Stimulated activated effector memory CD8-positive, alpha-beta T cell treated with anti-CD3 and anti-CD28 coated beads, Interleukin-12 subunit alpha, Interleukin-12 subunit beta, amount 100 ng/mL, for 72 hours (primary cell): ENCODE results near the gene RYR2.

ENCODE experiments used
- ATAC-seq: fragments of 150-1000 bp; cut with Tn5 transposase; 2 replicates; pipeline ENCODE4 v1.10.0; 2021
- DNase-seq, 2 donors: peaks; one replicate each; pipeline ENCODE4 v3.0.0; 2021 to 2022; ENCODE audit warnings: low spot score in 2 of 2
- H3K27ac Mint-ChIP-seq: one replicate; pipeline ENCODE4 v1.8.0; 2022; ENCODE audit warnings: mild to moderate bottlenecking, mixed read lengths
- H3K36me3 Mint-ChIP-seq: one replicate; pipeline ENCODE4 v1.8.0; 2022; ENCODE audit warnings: mild to moderate bottlenecking, mixed read lengths
- H3K4me1 Mint-ChIP-seq: one replicate; pipeline ENCODE4 v1.8.0; 2022; ENCODE audit warnings: mixed read lengths
- H3K4me3 Mint-ChIP-seq: one replicate; pipeline ENCODE4 v1.8.0; 2022; ENCODE audit warnings: mild to moderate bottlenecking, mixed read lengths
- H3K9me3 Mint-ChIP-seq: one replicate; pipeline ENCODE4 v1.8.0; 2022; ENCODE audit warnings: mixed read lengths

The RYR2 gene

DNA sequence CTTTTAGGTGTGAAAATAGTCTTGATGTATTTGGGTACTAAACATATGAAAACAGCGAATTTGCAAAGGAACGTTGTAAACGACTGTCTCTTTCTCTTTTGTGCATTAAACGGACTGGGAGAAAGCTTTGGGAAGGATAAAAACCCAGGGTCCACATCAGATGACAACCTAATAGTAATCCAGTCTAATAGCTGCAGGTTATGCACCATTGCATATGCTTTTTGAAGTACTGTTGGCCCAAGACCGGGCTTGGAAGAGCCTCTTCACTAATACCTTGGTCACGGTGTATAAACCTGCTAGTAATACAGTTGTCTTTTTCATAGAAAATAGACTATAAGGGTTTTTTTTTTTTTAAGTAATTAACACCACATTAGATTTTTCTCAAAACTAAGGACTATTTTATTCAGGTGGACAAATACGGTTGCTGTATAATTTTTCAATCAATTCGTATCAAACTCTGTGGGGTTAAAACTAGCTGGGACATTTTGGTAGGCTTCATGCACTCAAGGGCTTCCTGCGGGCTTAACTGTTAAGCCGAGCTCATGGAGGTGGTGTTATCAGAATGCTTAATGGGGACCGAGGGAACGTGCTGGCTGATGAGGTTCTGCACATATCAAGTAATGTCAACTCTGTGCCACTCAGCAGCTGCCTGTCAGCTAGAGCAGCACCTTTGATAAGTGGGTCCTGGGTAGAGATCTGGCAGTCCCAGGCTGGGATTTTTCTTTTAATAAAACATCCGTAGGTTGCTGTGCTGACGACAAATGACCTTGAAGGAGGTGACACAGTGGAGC lies 2.1 kb downstream of the RYR2 start:
- H3K4me1 Mint-ChIP-seq, result peaks cover 10% of the 10 kb centered on the region
- H3K4me3 Mint-ChIP-seq, result no peak overlapping the region
- DNase-seq (no peak), ATAC-seq (no peak)
- no peaks in the 10 kb centered on the region for H3K9me3 Mint-ChIP-seq
- H3K27ac Mint-ChIP-seq, result no peak overlapping the region
- H3K36me3 Mint-ChIP-seq, result no peaks in the 10 kb centered on the region

DNA sequence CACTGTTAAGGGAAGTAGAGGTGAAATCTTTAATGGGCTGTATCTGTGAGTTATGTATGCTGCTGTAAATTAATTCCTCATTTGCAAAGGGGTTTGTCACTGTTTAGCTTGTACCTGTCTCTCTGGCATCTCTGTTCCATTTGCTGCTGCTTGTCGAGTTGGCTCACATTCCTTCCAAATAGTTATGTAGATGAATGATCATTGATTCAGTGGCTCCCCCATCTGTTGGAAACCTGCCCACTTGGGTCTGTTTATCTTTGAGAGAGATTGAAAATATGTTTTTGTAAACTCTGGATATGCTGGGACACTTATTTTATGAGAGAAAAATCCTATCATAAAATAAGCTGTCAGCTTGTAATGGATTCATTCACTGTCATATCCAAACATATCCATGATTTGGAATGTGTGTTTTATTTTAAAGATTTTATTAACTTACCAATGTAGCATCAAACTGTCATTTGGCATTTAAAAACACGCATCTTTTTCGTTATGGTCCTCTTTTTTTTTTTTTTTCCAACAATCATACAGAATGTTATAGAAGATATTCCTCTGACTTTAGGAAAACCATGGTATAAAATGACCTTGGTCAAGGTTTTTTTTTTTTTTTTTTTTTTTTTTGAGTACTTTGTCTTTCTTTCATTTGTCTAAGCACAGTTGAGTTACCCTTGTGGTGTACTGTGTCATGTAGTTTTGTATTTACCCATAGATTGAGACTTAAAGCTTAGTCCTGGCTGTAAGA lies 3.5 kb downstream of the RYR2 start:
- ATAC-seq (no peak), DNase-seq (no peak)
- Mint-ChIP-seq H3K27ac (no peak overlapping the region), H3K9me3 (no peaks in the 10 kb centered on the region), H3K4me3 (no peak overlapping the region), H3K4me1 (peaks cover 10% of the 10 kb centered on the region), H3K36me3 (no peaks in the 10 kb centered on the region)

DNA sequence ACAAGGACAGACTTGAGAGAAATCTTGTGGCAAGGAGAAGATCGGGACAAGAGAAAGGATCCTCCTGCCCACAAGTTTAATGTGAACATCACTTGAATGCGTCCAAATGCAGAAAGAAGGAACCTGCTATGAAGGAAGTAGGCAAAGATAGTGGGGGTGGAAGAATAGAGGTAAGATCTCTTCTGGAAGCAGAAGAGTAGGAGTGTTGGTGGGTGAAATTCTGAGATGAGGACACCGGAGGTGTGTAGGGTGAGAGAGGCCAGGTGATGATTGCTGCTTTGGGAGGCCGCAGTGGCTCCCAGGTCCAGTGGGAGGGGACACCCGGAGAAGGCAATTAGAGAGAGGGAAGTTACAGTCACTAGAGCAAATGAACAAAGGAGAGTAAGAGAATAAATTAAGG lies 6.8 kb downstream of the RYR2 start:
- DNase-seq (no peak), ATAC-seq (no peak)
- Mint-ChIP-seq H3K4me3 (no peak overlapping the region), H3K4me1 (no peaks in the 10 kb centered on the region), H3K27ac (no peak overlapping the region), H3K36me3 (no peaks in the 10 kb centered on the region), H3K9me3 (no peaks in the 10 kb centered on the region)

DNA sequence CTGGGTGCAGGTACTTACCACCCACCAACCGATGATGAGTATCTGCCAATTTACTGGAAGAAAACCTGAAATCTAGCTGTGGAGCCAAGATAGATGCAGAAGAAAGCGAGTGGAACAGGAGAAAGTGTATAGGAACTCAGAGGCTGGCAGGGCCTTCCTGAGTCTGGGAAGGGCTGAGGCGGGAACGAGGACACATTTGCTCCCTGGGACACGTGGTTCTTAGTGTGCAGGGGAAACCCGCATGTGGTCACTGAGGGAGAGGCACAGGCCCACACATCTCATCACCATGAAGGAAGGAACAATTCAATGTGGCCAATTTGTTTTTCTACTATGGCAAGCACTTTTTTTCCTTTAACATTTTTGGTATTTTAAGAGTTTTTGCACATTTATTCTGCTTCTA lies 8.2 kb downstream of the RYR2 start:
- ATAC-seq, result no peak
- Mint-ChIP-seq H3K9me3 (no peaks in the 10 kb centered on the region), H3K36me3 (no peaks in the 10 kb centered on the region), H3K27ac (no peak overlapping the region), H3K4me3 (no peak overlapping the region), H3K4me1 (no peaks in the 10 kb centered on the region)
- no peak for DNase-seq

DNA sequence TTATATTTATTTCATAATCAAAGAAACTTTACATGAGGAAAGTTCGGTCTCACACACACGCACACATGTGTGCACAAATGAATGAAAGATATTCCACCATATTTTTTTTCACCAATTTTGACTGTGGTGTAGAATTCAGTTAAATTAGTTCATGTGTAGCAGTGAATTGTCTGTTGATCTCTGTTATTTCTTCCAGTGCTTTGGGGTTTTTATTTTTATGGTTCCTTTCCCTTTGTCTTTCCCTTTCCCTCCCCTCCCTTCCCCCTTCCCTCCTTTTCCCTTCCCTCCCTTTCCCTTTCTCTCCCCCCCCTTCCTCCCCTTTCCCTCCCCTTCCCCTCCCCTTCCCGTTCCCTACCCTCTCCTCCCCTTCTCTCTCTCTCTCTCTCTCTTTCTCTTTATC lies 8.9 kb downstream of the RYR2 start:
- Mint-ChIP-seq H3K4me1 (no peaks in the 10 kb centered on the region), H3K9me3 (no peaks in the 10 kb centered on the region), H3K4me3 (no peak overlapping the region), H3K36me3 (no peaks in the 10 kb centered on the region), H3K27ac (no peak overlapping the region)
- DNase-seq, result no peak
- no peak for ATAC-seq

DNA sequence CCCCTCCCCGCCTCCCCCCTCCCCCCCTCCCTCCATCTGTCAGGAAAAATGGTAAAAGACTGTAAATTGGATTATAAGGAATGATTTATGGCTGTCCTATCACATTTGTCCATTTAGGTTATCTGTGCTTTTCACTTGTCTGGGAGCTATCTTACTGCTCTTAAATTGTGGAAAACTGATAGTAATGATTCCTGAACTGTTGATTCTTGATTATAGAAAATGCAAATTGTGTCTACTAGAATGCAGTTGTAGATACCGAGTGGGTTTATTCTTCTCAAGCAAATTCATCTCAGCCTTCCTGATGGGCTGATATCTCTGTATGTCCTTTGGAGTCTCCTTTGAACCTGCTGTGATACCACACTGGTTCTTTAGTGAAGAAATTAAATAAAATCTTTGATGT lies 12.3 kb downstream of the RYR2 start:
- no peaks in the 10 kb centered on the region for H3K4me1 Mint-ChIP-seq
- no peak for ATAC-seq
- H3K27ac Mint-ChIP-seq, result no peak overlapping the region

DNA sequence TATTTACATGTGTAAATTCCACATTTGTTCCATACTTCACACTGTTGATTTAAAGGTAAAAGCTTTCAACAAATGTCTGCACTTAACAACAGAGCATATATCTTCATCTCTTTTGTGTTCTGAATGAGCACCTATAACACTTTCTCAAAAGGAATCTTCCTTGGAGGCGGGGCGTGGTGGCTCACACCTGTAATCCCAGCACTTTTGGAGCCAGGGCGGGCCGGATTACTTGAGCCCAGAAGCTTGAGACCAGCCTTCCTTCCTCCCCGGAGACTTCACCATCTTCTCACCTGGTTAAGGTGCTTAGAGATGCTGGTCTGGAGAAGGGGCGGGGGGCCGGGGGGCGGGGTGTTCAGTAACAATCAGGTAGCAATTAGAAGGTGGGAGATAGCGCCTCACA lies 16.5 kb downstream of the RYR2 start:
- Mint-ChIP-seq H3K27ac (no peak overlapping the region), H3K4me3 (no peak overlapping the region), H3K4me1 (no peaks in the 10 kb centered on the region), H3K36me3 (no peaks in the 10 kb centered on the region), H3K9me3 (no peaks in the 10 kb centered on the region)
- DNase-seq (no peak), ATAC-seq (no peak)

More for the DNA sequence above, 12.3 kb downstream of the RYR2 start:
- DNase-seq, result no peak
- H3K4me3 Mint-ChIP-seq, result no peak overlapping the region
- no peaks in the 10 kb centered on the region for H3K9me3 Mint-ChIP-seq
- no peaks in the 10 kb centered on the region for H3K36me3 Mint-ChIP-seq

DNA sequence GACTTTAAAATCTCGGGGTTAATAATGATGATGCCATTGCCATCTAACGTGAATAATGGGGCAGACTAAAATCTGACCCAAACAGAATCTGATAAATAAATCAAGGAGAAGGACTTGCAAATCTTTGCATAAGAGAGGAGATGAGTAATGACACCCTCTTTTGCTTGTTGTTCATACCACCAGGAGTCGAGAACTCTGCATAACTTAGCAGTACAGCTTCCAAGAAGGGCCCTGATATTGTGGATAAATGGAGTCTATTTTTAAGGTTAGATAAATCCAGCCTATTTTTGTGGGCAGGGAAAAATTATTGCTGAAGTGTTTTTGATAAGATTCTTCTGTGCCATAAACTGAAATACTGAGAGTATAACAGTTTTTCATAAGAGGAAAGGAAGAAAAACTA lies 17.3 kb downstream of the RYR2 start:
- H3K4me1 Mint-ChIP-seq, result no peaks in the 10 kb centered on the region
- H3K27ac Mint-ChIP-seq, result no peak overlapping the region
- ATAC-seq, result no peak
- no peak overlapping the region for H3K4me3 Mint-ChIP-seq
- no peaks in the 10 kb centered on the region for H3K36me3 Mint-ChIP-seq
- DNase-seq, result no peak
- H3K9me3 Mint-ChIP-seq, result no peaks in the 10 kb centered on the region

DNA sequence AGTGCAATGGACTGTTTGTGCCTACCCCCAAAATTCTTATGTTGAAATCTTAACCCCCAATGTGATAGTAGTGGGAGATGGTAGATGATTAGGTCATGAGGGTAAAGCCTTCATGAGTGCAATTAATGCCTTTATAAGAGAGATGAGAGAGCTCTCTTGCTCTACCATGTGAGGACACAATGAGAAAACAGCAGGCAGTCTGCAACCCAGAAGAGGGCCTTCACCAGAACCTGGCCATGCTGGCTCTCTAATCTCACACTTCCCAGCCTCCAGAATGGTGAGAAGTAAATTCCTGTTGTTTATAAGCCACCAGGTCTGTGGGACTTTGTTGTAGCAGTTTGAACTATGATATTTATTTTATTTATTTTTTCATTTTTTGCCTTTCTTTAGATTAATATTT lies 21.0 kb downstream of the RYR2 start:
- H3K36me3 Mint-ChIP-seq, result no peaks in the 10 kb centered on the region
- no peak for ATAC-seq
- no peaks in the 10 kb centered on the region for H3K4me1 Mint-ChIP-seq
- H3K4me3 Mint-ChIP-seq, result no peak overlapping the region
- no peak overlapping the region for H3K27ac Mint-ChIP-seq
- H3K9me3 Mint-ChIP-seq, result no peaks in the 10 kb centered on the region
- DNase-seq, result no peak

DNA sequence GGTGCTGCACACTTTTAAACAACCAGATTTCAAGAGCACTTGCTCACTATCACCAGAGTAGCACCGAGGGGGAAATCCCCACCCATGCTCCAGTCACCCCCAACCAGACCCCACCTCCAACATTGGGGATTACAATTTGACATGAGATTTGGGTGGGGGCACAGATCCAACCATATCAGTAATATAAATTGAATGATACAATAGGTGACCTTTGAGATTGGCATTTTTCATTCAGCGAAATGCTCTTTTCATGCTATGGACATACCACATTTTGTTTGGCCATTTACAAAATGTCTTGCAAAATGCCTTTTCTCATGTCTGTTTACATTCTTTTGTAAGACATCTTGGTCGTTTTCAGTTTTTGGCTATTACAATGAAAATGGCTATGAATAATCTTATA lies 23.9 kb downstream of the RYR2 start:
- no peak overlapping the region for H3K27ac Mint-ChIP-seq

DNA sequence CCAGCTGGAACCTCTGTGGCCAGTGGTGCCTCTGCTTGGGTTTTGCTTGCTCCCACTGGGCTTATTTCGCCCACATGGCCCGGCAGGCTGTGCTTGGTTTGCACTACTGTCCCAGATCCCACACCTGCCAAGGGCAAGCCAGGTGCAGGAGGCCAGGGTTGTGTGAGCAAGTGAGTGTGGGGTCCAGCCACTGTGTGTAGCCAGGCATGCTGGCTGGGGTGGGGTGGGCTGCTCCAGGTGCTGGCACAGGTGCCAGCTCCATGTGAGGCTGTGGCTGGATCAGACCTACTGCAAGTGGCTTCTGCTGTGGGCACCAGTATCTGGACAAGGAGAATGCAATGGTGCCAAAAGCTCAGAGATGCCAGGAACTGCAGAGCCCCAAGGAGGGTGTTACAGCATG lies 28.5 kb downstream of the RYR2 start:
- ATAC-seq (no peak), DNase-seq (no peak)
- Mint-ChIP-seq H3K9me3 (no peaks in the 10 kb centered on the region), H3K36me3 (no peaks in the 10 kb centered on the region), H3K27ac (no peak overlapping the region), H3K4me1 (no peaks in the 10 kb centered on the region), H3K4me3 (no peak overlapping the region)

More for the DNA sequence above, 23.9 kb downstream of the RYR2 start:
- DNase-seq (no peak), ATAC-seq (no peak)
- Mint-ChIP-seq H3K9me3 (no peaks in the 10 kb centered on the region), H3K36me3 (no peaks in the 10 kb centered on the region), H3K4me1 (no peaks in the 10 kb centered on the region), H3K4me3 (no peak overlapping the region)

DNA sequence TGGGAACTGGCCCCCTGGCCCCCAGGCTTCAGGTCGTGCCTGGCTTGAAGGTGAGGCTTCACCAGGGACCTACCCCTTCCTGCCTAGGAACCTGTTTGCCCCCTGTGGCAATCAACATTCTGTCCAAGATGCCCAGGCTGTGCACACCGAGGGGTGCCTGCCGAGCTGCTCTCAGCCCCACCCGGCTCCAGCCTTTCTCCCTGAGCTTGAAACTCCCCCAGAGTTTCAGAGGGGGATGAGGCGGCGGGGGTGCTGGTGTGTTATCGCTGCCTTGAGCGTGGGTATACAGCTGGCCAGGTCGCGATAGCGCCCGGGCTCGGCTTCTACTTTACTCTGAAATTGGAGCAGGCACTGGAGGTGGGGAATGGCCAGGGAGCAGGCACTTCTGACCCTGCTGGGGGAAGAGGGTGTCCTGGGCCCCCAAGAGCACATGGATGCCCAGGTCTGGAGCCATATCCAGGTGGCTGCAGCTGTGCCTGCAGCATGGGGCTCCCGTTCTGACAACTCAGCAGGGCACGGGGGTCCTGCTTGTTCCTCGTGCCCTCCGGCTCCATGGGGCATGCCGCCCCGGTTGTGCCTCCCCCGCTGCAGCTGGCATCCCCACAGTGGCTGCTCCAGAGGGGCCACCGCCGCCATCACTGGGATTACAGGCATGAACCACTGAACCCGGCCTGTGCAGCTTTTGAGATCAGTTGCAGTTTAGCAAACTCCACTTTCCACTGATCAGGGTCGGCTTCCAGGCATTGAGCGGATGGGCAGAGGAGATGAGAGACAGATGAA lies 29.8 kb downstream of the RYR2 start:
- Mint-ChIP-seq H3K4me1 (no peaks in the 10 kb centered on the region), H3K9me3 (no peaks in the 10 kb centered on the region), H3K4me3 (no peak overlapping the region), H3K36me3 (no peaks in the 10 kb centered on the region), H3K27ac (no peak overlapping the region)
- ATAC-seq, result peak; percentile 16
- DNase-seq, result no peak

DNA sequence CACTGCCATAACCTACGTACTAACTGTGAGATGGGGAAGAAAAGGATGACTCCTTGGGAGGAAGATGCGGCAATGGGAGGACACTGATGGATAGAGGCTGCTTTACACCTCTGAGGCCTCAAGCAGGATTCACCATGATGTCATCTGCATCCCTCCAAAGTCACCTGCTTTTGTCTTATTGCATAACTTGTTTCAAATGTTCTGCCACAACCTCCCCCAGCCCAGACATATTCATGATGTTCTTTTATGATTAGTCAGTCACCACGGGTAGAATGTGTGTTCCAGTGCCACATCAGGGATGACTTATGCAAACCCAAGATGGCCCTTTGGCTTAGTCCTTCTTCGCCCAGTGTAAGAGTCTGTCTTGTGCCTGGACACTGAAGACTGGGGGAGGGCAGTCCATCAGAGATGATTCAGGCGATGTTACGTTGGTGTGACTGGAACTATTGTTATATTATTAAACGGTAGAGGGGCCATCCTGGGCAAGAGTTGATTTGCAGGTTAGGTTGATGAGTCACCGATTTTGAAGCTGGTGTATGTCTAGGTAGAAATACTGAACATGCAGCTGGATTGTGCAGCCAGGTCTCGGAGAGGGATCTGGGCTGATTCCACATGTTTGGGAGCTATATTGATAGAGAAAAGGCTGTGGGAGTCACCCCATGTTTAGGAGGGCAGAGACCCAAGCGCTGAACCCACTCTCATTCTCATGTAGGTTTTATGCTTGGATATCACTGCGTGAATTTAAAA lies 32.6 kb downstream of the RYR2 start:
- no peak overlapping the region for H3K4me3 Mint-ChIP-seq
- H3K4me1 Mint-ChIP-seq, result no peaks in the 10 kb centered on the region
- DNase-seq (no peak), ATAC-seq (no peak)
- H3K9me3 Mint-ChIP-seq, result no peaks in the 10 kb centered on the region
- no peaks in the 10 kb centered on the region for H3K36me3 Mint-ChIP-seq
- H3K27ac Mint-ChIP-seq, result no peak overlapping the region

DNA sequence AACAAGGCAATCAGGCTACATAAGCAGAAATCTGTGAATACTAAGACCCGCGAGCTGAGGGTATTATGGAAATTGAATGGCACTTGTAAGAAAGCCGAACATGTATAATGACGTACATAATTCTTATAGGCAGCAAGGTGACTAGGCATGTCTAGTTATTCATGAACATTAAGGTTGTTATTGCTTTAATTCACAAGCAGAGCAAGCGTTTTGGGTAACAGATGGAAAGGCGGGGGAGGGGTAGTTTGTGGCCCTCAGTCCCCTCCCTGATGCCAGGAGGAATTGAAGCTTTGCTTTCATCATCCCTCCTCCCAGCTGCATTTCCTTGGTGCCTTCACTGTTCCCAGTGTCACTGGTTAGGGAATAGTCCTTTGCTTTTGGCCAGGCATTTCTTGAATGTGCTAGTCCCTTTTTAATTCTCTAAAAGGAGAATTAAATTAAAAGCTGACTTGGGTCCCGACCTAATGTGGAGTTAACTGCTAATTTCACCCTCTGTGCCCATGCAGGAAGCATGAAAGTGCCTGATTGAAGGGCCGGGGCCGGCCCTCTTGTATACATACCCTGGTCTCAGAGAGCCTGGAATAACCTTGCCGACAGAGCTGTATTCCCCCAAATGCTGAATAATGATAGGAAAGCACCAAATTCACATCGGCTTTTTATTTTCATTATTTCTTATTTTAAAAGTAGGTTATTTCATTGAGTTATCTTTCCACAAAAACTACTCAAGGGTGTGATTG lies 42.5 kb downstream of the RYR2 start:
- no peaks in the 10 kb centered on the region for H3K36me3 Mint-ChIP-seq
- no peaks in the 10 kb centered on the region for H3K4me1 Mint-ChIP-seq
- H3K9me3 Mint-ChIP-seq, result no peaks in the 10 kb centered on the region

DNA sequence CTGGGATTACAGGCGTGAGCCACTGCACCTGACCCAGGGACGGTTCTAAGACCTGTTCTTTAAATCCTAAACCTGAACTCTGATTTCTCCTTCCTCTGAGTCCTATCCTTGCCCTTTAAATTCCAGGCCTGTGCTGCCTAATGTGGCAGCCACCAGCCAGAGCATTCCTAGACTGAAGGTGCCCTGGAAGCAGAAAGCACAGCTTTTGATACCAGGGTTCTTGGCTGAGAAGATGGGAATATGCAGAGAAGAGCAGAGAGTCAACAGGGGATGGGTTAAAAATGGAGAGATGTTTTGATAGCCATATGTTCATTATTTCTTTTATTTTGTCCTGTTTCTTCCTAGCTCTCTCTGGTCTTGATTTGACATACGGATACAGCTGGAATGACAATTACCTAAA lies 49.7 kb downstream of the RYR2 start:
- Mint-ChIP-seq H3K27ac (no peak overlapping the region), H3K36me3 (no peaks in the 10 kb centered on the region), H3K9me3 (peaks cover 2% of the 10 kb centered on the region), H3K4me3 (no peak overlapping the region), H3K4me1 (no peaks in the 10 kb centered on the region)
- no peak for ATAC-seq
- DNase-seq, result no peak

More for the DNA sequence above, 42.5 kb downstream of the RYR2 start:
- H3K27ac Mint-ChIP-seq, result no peak overlapping the region
- DNase-seq (no peak), ATAC-seq (no peak)
- H3K4me3 Mint-ChIP-seq, result no peak overlapping the region
